OCI-LY3 (cell line): Measurements from ENCODE around the gene SEBOX.
A peak's percentile ranks its signal among the peaks of the same experiment; 100 is the strongest.

Experiments used
- H2AFZ ChIP-seq: fragments of 200-600, 300-600 bp; shearing (Covaris generic); 2 replicates; pipeline ENCODE4 v1.6.0; 2014; ENCODE audit warnings: antibody characterized with exemption, low read depth, low read length
- H3K27ac ChIP-seq: fragments of 200-600, 300-600 bp; sonication (generic); 2 replicates; pipeline ENCODE4 v1.5.1; 2014; ENCODE audit warnings: mild to moderate bottlenecking, low read length, moderate library complexity, mixed read lengths
- H3K27me3 ChIP-seq: fragments of 200-600, 300-600 bp; sonication (generic); 2 replicates; pipeline ENCODE4 v1.6.1; 2014; ENCODE audit warnings: low read depth, low read length, mixed read lengths
- H3K36me3 ChIP-seq: fragments of 200-600, 300-600 bp; sonication (generic); replicated peaks from 2 replicates; pipeline ENCODE3; 2014; ENCODE audit warnings: low read depth, low read length, mixed read lengths
- H3K4me1 ChIP-seq: fragments of 300-600, 200-600 bp; sonication (generic); 2 replicates; pipeline ENCODE4 v1.6.1; 2014; ENCODE audit warnings: low read length, mixed read lengths
- H3K4me2 ChIP-seq: fragments of 200-600, 300-600 bp; sonication (generic); 2 replicates; pipeline ENCODE4 v1.6.1; 2014; ENCODE audit warnings: low read length, mixed read lengths
- H3K4me3 ChIP-seq: fragments of 300-600, 200-600 bp; sonication (generic); 2 replicates; pipeline ENCODE4 v1.5.1; 2014; ENCODE audit warnings: antibody characterized with exemption, mild to moderate bottlenecking, low read length, moderate library complexity
- H3K79me2 ChIP-seq: fragments of 300-600, 200-600 bp; shearing (Covaris generic); 2 replicates; pipeline ENCODE4 v1.6.1; 2014; ENCODE audit warnings: mild to moderate bottlenecking, low read length, mixed read lengths
- H3K9ac ChIP-seq: fragments of 300-600, 200-600 bp; shearing (Covaris generic); 2 replicates; pipeline ENCODE4 v1.6.0; 2014; ENCODE audit warnings: mild to moderate bottlenecking, low read length, moderate library complexity
- H3K9me3 ChIP-seq: fragments of 200-600, 300-600 bp; shearing (Covaris generic); 2 replicates; pipeline ENCODE4 v1.6.1; 2014; ENCODE audit warnings: low read length, mixed read lengths; ENCODE audit not compliant: insufficient read depth
- H4K20me1 ChIP-seq: fragments of 200-600, 300-600 bp; sonication (generic); 2 replicates; pipeline ENCODE4 v1.6.1; 2016; ENCODE audit warnings: low read length, mixed read lengths; ENCODE audit not compliant: insufficient read depth
- CTCF ChIP-seq: fragments of 200-600, 300-600 bp; sonication (generic); IDR thresholded peaks from 2 replicates; pipeline ENCODE4 v1.5.1; 2014; ENCODE audit warnings: antibody characterized with exemption, low read length, low read depth
- EZH2phosphoT487 ChIP-seq: fragments of 200-600 bp; shearing (Covaris generic); IDR thresholded peaks from 2 replicates; pipeline ENCODE4 v1.6.1; 2018; ENCODE audit warnings: antibody characterized with exemption, mixed run types, low read depth

SEBOX gene

GRCh38 chr17:28357061-28357900 is 7.7 kb downstream of the SEBOX start, which contains the start of gene POLDIP2:
Gene POLDIP2 (minus strand): TSS chr17:28357527. CDS start chr17:28357448, 79 bp downstream.
- no peak for TF ChIP-seq CTCF
- no peak for TF ChIP-seq EZH2phosphoT487
- H3K4me1 ChIP-seq = peaks cover 19% of the 10 kb centered on the region
- H3K9ac ChIP-seq = peak within 1 kb of the TSS; percentile 94
- H3K4me2 ChIP-seq = peak within 1 kb of the TSS; percentile 97
- H3K4me3 ChIP-seq = peak within 1 kb of the TSS; percentile 90
- H3K9me3 ChIP-seq = no peaks in the 10 kb centered on the region
- H3K27ac ChIP-seq = peak within 1 kb of the TSS; percentile 36; the same call in 1 of the 2 replicates
- H2AFZ ChIP-seq = peak within 1 kb of the TSS; percentile 51; the same call in 1 of the 2 replicates
- peaks cover 46% of the 10 kb centered on the region for H3K36me3 ChIP-seq
- H3K27me3 ChIP-seq = no peaks in the 10 kb centered on the region
- peaks cover 37% of the 10 kb centered on the region for H3K79me2 ChIP-seq
- H4K20me1 ChIP-seq = no peaks in the 10 kb centered on the region

GRCh38 chr17:28350271-28350670 is 14.7 kb downstream of the SEBOX start:
- Histone ChIP-seq H3K4me3 (no peak overlapping the region), H3K79me2 (no peaks in the 10 kb centered on the region), H3K36me3 (peaks cover 77% of the 10 kb centered on the region), H3K4me1 (no peaks in the 10 kb centered on the region), H3K9me3 (no peaks in the 10 kb centered on the region), H3K27me3 (no peaks in the 10 kb centered on the region), H4K20me1 (no peaks in the 10 kb centered on the region), H3K4me2 (no peak overlapping the region), H3K27ac (no peak overlapping the region), H2AFZ (no peak overlapping the region), H3K9ac (no peak overlapping the region)
- no peak for TF ChIP-seq EZH2phosphoT487
- TF ChIP-seq CTCF = no peak

- TF ChIP-seq EZH2phosphoT487 = no peak
- TF ChIP-seq CTCF = no peak
- Histone ChIP-seq H3K4me2 (no peak overlapping the region), H3K9ac (no peak overlapping the region), H3K4me3 (no peak overlapping the region), H3K79me2 (no peaks in the 10 kb centered on the region), H3K27me3 (no peaks in the 10 kb centered on the region), H3K27ac (no peak overlapping the region), H4K20me1 (no peaks in the 10 kb centered on the region), H2AFZ (no peak overlapping the region), H3K4me1 (no peaks in the 10 kb centered on the region), H3K36me3 (peaks cover 74% of the 10 kb centered on the region), H3K9me3 (no peaks in the 10 kb centered on the region)
Measured at GRCh38 chr17:28348979-28349378, 16.0 kb downstream of the SEBOX start.

GRCh38 chr17:28347261-28347891 is 17.6 kb downstream of the SEBOX start:
- H2AFZ ChIP-seq = no peak overlapping the region
- no peaks in the 10 kb centered on the region for H3K79me2 ChIP-seq
- H3K27ac ChIP-seq = no peak overlapping the region
- no peaks in the 10 kb centered on the region for H3K27me3 ChIP-seq
- peaks cover 66% of the 10 kb centered on the region for H3K36me3 ChIP-seq
- H3K9ac ChIP-seq = no peak overlapping the region
- no peaks in the 10 kb centered on the region for H3K9me3 ChIP-seq
- no peak overlapping the region for H3K4me3 ChIP-seq
- H3K4me2 ChIP-seq = no peak overlapping the region
- TF ChIP-seq CTCF (no peak), EZH2phosphoT487 (no peak)
- H4K20me1 ChIP-seq = no peaks in the 10 kb centered on the region
- H3K4me1 ChIP-seq = no peaks in the 10 kb centered on the region
